BJ (cell line): ENCODE results near the gene THAP7. TPM values are rescaled to one million over a fixed set of nuclear protein-coding genes. Genes with fewer than 3 reads are reported as not detected.
A peak's percentile ranks its signal among the peaks of the same experiment; 100 is the strongest.

Experiments used
- CTCF ChIA-PET: fragments of 350-600 bp; formaldehyde crosslinking; extraction: SDS; loops from one replicate; lab custom pipeline; 2021; ENCODE audit warnings: antibody characterized with exemption, inconsistent platforms; lab: Yijun Ruan, JAX
- POLR2A ChIA-PET: fragments of 300-600 bp; sonication (Branson Sonifier 250); formaldehyde crosslinking; extraction: SDS; loops from one replicate; lab custom pipeline; 2021; ENCODE audit warnings: antibody characterized with exemption; lab: Charles Lee
- DNase-seq: peaks from one replicate; pipeline ENCODE4 v3.0.0-alpha.2; 2011; ENCODE audit warnings: low read depth
- H3K27me3 ChIP-seq: 2 replicates; pipeline ENCODE4 v1.6.0; 2011; ENCODE audit warnings: low read length; ENCODE audit not compliant: control insufficient read depth, insufficient read depth
- H3K36me3 ChIP-seq: 2 replicates; pipeline ENCODE4 v1.5.1; 2011; ENCODE audit warnings: low read length; ENCODE audit not compliant: control insufficient read depth, insufficient read depth
- H3K4me3 ChIP-seq: 2 replicates; pipeline ENCODE4 v1.5.1; 2011; ENCODE audit warnings: low read depth, mild to moderate bottlenecking, control low read depth, low read length
- CTCF ChIP-seq: IDR thresholded peaks from 2 replicates; pipeline ENCODE4 v1.5.1; 2011; ENCODE audit warnings: low read depth, mild to moderate bottlenecking, control low read depth, inconsistent platforms, low read length, moderate library complexity; ENCODE audit not compliant: insufficient read depth
- polyA plus RNA-seq: library from polyadenylated mRNA; depleted of rRNA; stranded (reverse); fragments of >200 nt; gene quantifications from 2 replicates; pipeline ENCODE4 v1.2.3, GENCODE V29; 2011

The THAP7 gene
- polyA plus RNA-seq, 1 experiment: 24.4 TPM

GRCh38 chr22:21033895-21034294 lies 32.0 kb upstream of the THAP7 start:
- ChIA-PET POLR2A (no interaction called here), CTCF (interaction anchor here (2.3 kb wide), 1 partner anchor 13 kb away, joined by 14 read pairs; no protein-coding TSS in a partner anchor)
- no peak for DNase-seq
- no peak for TF ChIP-seq CTCF
- Histone ChIP-seq H3K4me3 (no peak overlapping the region), H3K36me3 (no peaks in the 10 kb centered on the region), H3K27me3 (peaks cover 4% of the 10 kb centered on the region; the same call in 1 of the 2 replicates)

- POLR2A ChIA-PET: no interaction called here
- Histone ChIP-seq H3K36me3 (no peaks in the 10 kb centered on the region), H3K27me3 (peaks cover 4% of the 10 kb centered on the region; the same call in 1 of the 2 replicates), H3K4me3 (no peak overlapping the region)
- TF ChIP-seq CTCF: no peak
- CTCF ChIA-PET: interaction anchor here (1.0 to 2.3 kb wide), 2 partner anchors 11 to 12 kb away, joined by 3 to 14 read pairs; no protein-coding TSS in a partner anchor
- DNase-seq: no peak
These were observed 31.2 kb upstream of the THAP7 start for GRCh38 chr22:21032868-21033688.

- Histone ChIP-seq H3K27me3 (peaks cover 4% of the 10 kb centered on the region; the same call in 1 of the 2 replicates), H3K36me3 (no peaks in the 10 kb centered on the region), H3K4me3 (peak within 1 kb of the TSS; percentile 7; the same call in 1 of the 2 replicates)
- DNase-seq: no peak
- ChIA-PET CTCF (interaction anchor here (1.0 to 2.3 kb wide), 2 partner anchors 11 to 12 kb away, joined by 3 to 14 read pairs; no protein-coding TSS in a partner anchor), POLR2A (no interaction called here)
- no peak for TF ChIP-seq CTCF
These were observed 30.3 kb upstream of the THAP7 start, which contains the start of gene SLC7A4 for GRCh38 chr22:21032037-21032867. TSS of gene SLC7A4 (minus strand) at chr22:21032561. CDS start at chr22:21031812, 749 bp downstream.

- ChIA-PET CTCF (no interaction called here), POLR2A (no interaction called here)
- Histone ChIP-seq H3K36me3 (no peaks in the 10 kb centered on the region), H3K4me3 (no peak overlapping the region), H3K27me3 (peaks cover 4% of the 10 kb centered on the region; the same call in 1 of the 2 replicates)
- TF ChIP-seq CTCF: no peak
- no peak for DNase-seq
These were observed 29.7 kb upstream of the THAP7 start for GRCh38 chr22:21031545-21032036.
